HG03565 (cell line): ENCODE measurements around the gene COX4I2.
A peak's percentile ranks its signal among the peaks of the same experiment; 100 is the strongest.

Experiments
- ATAC-seq: cut with Tn5 transposase; IDR thresholded peaks from one replicate; pipeline ENCODE4 v1.9.1; 2021; ENCODE audit warnings: mild to moderate bottlenecking, moderate library complexity; ENCODE audit not compliant: unreplicated experiment

COX4I2 gene

DNA sequence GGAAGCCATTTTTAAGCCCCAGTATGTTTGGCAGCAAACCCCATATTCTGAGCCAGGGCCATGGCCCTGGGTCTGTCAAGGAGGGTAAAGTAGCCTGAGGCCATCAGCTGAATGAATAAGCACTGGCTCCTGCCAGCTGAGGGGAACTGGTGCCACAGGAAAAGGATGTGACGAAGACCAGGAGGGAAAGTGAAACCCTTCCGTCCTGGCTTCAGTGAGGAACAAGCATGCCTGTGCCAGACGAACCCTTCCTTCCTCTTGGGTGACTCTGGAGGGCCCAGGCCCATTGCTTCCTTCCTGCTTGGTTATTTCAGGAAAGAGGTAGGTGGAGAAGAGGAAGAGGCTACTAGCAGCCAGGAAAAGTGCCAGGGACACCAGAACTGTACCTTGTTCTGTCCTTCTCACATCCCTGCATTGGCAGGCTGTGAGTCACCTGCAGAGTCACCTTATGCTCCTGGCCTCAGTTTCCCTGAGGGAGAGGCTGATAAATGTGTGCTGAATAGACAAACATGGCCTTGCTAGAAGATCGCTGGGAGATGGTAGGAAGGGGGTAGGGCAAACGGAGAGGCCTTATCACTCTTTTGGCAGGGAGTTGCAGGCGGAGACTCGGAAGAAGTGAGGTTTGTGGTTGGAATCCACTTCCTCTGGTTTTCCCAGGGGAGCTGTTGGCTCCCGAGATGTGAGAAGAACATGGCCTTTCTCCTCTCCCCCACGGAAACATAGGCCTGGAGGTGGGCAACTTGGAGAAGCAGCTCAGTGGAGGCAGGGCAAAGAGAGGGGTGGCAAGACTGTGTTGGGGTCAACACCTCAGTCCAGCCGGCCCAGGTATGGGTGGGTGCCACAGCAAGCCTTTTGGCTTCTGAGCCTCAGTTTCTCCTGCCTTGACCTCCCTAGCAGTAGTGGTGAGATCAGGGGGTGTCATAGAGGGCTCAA is 37.4 kb downstream of the COX4I2 start:
- peak; percentile 70 for ATAC-seq

DNA sequence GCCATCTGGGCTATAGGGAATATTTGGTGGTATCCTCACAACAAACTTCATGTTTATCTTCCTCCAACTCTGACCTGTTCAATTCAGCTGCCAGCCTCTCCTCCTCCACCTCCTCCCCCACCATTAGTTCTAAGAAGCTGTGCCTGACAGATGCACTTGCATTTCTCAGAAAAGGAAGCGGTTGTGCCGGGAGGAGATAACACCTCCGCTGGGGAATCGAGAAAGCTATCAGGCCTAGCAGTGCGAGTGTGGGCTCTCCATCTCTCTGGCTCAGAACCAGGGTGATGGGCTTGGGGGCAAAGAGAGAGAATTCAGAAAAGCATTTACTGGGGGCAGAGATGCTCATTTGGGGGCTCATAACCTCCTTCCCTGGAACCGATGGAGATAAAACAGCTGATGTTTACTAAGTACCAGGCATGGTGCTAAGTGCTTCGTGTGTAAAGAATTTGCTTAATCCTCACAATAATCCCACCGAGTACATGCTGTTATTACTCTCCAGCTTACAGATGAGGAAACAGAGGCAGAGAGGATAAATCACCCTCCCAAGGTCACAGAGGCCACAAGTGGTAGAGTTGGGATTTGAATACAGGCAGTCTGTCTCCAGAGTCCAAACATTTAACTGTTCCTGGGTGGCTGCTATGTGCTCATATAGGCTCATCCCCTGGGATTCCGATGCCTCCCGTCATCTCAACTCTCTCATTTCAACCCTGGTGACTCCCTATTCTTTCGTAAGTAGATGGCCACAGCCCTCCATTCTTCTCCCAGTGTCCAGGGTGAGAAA is 38.3 kb downstream of the COX4I2 start:
- ATAC-seq: no peak

DNA sequence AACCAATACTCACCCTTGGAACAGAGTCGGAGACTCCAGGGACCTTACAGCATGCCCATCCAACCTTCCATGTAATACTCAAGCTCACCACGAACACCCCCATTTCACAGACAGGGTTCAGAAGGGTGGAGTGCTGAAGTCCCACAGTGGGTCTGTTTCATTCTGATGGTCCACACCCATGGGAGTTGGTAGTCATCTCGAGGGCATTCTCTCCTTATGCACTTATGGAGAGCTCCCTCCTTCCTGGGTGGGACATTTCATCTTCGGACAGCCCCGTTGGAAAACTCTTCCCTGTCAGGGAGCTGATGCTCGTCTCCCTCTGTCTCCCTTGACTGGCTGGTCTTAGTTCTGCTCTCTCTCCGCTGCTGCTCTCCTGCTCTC is 38.9 kb downstream of the COX4I2 start:
- no peak for ATAC-seq

DNA sequence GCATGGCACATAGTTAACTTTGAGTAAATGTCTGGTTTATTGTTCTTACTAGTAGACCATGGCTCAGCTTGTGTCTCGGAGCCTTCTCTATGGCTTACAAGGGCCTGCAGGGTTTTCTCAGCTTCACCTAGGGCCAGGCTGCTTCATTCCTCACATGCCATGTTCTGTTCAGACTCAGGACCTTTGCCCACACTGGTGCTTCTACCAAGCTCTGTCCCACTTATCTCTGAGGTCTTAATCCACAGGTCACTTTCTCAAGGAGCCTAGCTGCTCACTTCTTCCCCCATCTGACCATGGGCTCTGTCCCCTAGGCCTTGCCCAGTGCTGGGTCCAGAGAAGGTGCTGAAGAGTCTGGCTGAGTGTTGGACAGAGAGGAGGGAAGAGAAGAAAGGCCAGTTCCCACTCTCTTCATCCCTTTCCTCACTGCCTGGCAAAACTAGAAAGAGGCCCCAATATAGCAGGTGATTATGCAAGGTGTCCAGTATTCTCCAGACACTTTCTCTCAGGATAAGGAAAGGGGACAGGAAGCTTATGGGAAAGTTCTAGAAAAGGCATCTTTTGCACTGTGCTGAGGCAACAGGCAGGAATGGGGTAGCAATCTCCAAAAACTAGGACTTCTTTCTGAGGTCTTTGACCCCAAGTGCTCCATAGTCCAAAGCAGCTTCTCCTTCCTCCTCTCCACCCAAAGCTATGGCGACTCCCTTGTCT is 40.0 kb downstream of the COX4I2 start:
- ATAC-seq: no peak

DNA sequence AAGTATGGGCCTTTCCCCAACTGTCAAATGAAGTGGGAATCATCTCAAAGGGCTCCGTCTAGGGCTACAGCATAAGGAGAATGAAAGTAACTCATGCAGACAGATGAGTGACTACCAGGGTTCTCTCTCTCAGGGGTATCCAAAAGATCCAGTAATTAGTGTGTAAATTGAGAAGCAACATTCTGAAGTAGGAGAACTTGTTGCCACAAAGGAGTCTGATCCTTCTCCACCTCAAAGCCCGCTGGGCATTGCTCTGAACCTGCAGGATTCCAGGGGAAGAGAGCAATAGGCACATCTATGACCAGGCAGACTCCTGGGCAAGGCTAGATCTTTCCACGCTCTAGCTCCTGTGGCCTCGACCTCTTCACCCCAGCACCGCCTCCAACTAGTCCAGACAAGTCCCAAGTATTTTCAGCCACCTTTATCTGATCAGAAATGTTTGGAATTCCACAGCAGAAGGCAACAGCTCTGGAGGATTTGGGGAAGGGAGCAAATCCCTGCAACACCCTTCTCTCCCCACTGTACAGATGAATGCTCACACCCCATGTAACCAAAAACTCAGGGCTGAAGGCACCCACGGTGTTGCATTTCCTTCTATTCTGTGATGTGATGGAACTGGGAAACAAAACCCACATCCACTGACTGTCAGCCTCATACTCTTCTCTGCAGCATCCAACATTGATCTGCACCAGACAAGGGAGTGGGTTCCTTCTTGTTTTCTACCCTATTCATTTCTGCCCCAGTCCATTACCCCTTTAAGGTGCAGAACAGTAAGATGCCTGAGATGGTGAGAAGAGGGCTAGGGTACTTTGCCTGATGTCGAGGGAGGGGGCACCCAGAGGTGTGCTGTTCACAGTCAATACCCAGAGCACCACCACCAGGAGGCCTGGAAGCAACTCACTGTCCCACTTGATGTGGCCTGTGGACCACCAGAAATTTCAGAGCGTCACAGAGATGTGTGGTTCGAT is 41.0 kb downstream of the COX4I2 start:
- ATAC-seq: no peak

DNA sequence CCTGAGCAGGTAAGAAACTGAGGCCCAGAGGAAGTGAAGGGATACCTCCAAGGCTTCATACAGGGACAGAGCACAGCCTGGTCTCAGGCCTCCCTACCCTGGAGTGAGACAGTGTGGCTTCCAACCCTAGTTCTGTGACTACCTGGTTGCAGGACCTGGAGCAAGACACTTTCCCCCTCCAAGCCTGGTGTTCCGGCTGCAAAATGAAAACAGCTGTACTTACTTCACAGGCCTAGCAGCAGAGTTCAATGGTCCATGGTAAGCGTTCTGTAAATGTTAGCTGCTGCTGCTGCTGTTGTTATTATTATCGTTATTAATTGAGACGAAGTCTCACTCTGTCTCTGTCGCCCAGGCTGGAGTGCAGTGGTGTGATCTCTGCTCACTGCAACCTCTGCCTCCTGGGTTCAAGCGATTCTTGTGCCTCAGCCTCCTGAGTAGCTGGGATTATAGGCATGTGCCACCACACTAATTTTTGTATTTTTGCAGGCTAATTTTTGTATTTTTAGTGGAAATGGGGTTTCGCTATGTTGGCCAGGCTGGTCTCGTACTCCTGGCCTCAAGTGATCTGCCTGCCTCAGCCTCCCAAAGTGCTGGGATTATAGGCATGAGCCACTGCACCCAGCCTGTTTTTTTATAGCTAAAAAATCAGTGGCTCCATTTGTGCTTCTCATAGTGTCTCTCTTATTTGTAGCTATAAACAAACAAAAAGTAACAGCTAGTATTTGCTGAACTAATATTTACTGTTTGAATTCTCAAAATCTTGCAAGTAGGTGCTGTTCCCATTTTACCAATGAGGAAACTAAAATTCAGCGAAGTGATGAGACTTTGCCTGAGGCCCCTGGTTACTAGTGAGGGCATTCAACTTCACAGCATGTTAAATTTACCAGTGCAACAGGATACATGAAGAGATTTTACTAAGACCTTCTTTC is 41.9 kb downstream of the COX4I2 start:
- no peak for ATAC-seq

DNA sequence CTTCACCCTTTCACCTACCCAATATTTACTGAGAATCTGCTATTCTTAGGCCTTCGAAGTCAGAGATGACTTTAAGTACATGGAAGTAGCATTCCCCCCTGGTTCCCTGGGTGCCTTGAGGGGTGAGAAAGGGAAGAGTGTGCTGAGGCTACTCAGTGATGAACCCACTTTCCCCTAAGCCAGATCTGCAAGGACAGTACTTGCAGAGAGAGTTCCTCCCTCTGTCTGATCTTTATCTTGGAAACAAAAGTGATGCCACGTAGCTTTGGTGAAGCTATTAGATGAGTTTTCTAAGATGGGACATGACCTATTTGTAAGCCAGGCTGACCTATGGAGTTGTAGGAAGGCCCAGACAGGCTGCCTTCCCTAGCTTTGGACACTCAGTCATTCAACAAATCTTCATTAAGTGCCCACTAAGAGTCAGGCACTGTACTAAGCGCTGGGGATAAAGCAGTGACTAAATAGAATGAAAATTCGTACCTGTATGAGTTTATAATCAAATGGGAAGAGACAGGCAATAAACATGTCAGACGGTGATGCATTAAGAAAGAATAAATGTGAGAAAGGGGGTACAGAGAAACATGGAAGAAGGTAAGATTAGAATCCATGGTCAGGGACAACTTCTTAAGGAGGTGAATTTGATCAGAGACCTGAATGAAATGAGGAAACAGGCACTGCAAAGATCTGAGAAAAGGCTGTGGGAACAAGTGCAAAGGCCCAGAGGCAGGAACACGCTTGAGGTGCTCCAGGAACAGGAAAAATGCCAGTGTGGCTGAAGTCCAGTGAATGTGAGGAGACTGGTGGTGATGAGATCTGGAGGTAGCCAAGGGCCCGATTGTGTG is 42.8 kb downstream of the COX4I2 start:
- ATAC-seq: no peak

DNA sequence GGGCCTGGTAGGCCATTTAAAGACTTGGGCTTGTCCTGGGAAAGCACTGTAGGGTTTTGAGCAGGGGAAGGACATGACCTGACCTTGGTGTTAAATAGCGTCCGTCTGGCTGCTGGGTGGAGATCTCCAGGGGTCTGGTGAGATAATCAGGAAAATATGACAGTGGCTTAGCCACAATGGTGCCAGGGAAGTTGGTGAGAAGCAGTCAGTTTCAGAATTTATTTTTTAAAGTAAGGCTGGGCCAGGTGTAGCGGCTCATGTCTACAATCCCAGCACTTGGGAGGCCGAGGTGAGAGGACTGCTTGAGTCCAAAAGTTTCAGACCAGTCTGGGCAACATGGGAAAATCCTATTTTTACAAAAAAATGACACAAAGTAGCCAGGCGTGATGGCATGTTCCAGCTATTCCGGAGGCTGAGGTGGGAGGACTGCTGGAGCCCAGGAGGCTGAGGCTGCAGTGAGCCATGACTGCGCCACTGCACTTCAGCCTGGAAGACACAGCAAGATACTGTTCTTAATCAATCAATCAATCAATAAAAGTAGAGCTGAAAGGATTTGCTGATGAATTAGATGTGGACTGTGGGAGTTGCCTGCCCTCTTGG is 43.5 kb downstream of the COX4I2 start:
- ATAC-seq: no peak

DNA sequence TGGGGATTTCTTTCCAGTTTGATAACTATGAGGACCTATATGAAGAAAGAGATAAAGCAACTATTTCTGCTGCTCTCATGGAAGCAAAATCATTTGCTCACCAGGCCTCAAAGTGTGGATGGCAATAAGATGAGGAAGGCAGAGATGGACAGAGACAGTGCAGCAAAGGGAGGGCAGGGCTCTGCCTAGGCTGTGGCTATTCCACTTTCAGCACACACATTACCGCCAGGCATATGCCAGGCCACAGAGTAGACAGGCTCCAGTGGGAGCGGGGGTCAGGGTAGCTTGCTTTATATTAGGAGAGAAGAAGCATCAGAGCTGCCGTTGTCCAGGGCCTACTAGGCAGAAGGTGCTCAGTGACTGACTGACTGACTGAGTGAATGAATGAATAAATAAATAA is 44.1 kb downstream of the COX4I2 start:
- no peak for ATAC-seq

DNA sequence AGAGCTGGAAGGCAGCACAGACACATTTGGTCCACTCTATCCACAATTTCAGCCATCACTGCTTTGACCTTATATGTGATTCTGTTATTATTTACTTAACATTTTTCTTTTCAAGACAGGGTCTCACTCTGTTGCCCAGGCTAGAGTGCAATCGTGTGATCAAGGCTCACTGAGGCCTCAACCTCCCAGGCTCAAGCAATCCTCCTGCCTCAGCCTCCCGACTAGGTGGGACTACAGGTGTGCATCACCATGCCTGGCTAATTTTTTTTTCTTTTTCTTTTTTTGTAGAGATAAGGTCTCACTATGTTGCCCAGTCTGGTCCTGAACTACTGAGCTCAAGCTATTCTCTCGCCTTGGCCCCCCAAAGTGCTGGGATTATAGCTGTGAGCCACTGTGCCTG is 44.6 kb downstream of the COX4I2 start:
- ATAC-seq: no peak

DNA sequence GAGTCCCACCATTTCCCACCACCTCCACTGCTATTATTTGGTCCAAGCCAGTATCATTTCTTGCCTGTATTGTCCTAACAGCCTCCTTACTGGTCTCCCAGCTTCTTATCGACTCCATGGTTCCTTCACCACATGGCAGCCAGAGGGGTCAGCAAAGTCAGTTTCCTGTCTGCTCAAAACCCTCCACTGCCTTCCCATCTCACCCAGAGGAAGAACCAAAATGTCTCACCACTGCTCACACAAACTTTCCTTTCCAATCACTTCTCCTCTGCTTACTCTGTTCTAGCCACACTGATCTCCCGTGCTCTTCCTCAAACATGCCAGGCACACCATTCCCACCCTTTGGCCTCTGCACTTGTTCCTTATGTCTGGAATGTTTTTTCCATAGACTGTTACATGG is 45.2 kb downstream of the COX4I2 start:
- ATAC-seq: no peak

DNA sequence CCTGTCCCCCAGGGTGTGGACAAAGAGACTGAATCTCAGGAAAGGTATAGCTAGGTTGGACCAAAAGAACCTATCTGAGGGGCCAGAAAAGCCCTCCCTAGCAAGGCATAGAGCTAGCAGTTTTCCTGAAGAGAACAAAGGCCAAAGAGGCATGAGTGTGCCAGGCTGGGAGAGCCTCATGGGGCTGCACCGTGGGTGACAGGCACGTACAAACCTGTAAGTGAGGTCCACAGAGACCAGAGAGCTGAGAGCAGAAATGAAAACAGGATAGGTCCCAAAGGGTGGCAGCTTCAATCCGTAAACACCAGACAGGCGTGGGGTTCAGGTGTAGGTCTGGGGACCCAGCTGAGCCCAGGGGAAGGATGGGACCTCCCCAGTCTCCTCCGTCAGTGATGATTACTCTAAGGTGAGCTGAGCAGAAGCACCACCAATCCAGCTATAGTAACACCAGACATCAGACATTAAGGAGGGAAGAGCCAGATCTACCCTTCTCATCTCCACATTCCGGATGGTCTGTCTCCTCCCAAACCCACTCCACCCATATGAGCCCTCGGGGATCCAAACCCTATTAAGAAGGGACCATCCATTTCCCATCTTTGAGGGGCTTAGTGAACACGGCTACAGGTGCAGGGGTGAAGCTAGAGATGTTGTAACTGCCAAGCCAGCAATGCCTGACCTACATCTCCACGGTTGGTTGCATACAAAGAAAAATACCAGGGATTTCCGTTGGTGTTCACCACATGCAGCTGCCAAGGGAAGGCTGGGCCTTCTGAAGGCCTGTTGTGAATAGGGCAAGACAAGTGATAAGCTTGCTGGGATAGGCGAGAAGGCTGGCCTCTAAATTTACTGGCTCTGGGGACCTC is 46.7 kb downstream of the COX4I2 start:
- ATAC-seq: no peak

DNA sequence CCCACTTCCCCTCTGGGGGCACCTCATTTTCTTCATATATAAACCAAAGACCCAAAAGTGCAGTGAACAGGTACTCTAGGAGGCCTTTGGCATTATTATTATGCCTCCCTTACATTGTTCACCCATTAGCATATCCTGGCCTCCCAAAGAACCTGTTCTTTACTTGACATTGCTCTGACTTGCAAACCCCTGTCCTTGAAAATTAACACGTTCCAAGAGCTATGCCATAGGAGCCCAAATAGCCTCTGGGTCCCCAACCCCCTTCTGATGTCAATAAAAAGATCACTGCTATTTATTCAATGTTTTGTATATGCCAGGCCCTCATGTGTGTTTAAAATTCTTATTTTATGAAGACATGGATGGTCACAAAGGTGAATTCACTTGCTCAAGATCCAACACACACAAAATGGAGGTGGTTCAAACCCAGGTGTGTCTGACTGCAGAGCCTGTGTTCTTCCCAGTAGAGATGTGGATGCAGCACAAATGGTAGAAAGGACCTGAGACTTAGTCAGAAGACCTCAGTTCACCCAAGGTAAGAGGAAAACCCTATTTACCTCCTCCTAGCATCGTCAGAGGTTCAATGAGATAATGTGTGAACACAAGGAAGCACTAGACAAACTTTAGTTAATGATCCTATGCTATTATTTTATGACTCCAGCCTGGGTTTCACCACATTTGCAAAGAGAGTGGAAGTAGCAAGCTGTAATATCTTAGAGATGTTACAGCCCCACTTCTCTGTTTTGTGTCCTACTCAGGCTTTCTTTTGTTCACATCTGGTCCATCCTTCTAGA is 48.3 kb downstream of the COX4I2 start:
- ATAC-seq: no peak

DNA sequence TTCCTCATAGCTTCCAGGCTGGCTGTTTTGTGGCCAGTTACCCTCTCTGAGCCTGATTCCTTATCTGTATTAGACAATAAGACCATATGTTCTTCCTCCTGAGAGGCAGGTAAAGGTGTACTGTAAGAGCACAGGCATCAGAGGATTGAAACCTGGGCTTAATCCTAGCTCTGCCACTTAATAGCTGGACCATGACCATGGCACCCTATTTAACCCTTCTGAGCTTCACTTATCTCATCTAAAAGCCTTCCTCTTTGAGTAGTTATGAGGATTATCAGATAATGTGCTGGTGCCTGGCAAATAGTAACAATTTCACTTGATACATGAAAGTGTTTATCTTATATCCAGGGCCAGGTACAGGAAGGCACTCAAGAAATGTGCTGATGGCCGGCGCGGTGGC is 50.1 kb downstream of the COX4I2 start:
- no peak for ATAC-seq

DNA sequence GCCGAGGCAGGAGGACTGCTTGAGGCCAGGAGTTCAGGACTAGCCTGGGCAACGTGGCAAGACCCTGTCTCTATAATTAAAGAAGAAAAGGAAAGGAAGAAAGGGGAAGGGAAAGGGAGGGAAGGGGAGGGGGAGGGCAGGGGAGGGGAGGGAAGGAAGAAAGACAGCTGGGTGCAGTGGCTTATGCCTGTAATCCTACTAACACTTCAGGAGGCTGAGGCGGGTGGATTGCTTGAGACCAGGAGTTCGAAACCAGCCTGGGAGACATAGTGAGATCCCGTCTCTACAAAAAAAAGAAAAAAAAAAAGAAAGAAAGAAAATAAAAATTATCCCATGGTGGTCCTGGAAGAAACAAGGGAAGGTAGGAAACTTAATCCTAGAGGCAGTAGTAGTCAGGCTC is 51.4 kb downstream of the COX4I2 start:
- ATAC-seq: no peak

DNA sequence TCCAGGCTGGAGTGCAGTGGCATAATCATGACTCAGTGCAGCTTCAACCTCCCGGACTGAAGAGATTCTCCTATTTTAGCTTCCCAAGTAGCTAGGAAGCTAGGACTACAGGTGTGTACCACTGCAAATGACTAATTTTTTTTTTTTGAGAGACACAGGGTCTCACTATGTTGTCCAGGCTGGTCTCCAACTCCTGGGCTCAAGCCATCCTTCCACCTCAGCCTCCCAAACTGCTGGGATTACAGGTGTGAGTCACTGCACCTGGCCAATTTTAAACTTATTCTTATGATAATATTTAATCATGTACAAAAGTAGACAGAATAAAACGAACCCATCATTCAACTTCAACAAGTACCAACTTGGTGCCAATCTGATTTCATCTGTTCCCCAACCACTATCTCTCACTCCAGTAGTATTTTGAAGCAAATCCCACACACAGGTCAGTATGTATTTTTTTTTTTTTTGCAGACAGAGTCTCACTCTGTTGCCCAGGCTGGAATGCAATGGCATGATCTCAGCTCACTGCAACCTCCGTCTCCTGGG is 52.5 kb downstream of the COX4I2 start:
- ATAC-seq: no peak
